Stomach (tissue), 4 donors: Measurements from ENCODE around the gene INSR.

ENCODE experiments used
- CTCF ChIP-seq, 7 experiments: fragments of 450-650 bp in 4 of 7; fragments of 200-600 bp in 3 of 7; sonication (generic) in 3 of 7; IDR thresholded peaks; one replicate each; pipeline ENCODE4 v1.5.1; 2016 to 2019; ENCODE audit warnings: antibody characterized with exemption in 7 of 7, control low read depth in 2 of 7, mild to moderate bottlenecking in 1 of 7
- EP300 ChIP-seq: sonication (generic); formaldehyde crosslinking; IDR thresholded peaks from one replicate; pipeline ENCODE4 v1.6.1; 2017; ENCODE audit warnings: antibody characterized with exemption
- POLR2A ChIP-seq, 4 donors: fragments of 450-650 bp; IDR thresholded peaks; one replicate each; pipeline ENCODE4 v1.6.1; 2016; ENCODE audit warnings: antibody characterized with exemption in 4 of 4, control low read depth in 2 of 4, mild to moderate bottlenecking in 1 of 4, moderate library complexity in 1 of 4

- TF ChIP-seq CTCF (IDR thresholded peaks at IDR 0.05), result no peak
- TF ChIP-seq POLR2A (IDR thresholded peaks at IDR 0.05), result no peak
- no peak for TF ChIP-seq EP300
These were observed 9.3 kb upstream of the INSR start for GRCh38 chr19:7303470-7303869.
